Amygdala (tissue), 56 donors: ENCODE data around the gene B4GALT2.
A peak's percentile ranks its signal among the peaks of the same experiment; 100 is the strongest.

Source experiments
- DNase-seq, 56 donors: peaks; one replicate each; lab custom pipeline; 2025; lab: John Stamatoyannopoulos, UW

B4GALT2 gene

GRCh38 chr1:43997295-43997999, 18.4 kb downstream of the B4GALT2 start:
- DNase-seq = no peak

GRCh38 chr1:43998000-43998378, 19.0 kb downstream of the B4GALT2 start:
- DNase-seq = no peak

GRCh38 chr1:43999455-43999854, 20.4 kb downstream of the B4GALT2 start:
- DNase-seq = peak in 2 of 56 donors; percentile 24 to 32

GRCh38 chr1:44000122-44000665, 21.2 kb downstream of the B4GALT2 start:
- DNase-seq = no peak

GRCh38 chr1:44002165-44002564, 23.2 kb downstream of the B4GALT2 start:
- DNase-seq = no peak

- DNase-seq = no peak
These were observed 23.7 kb downstream of the B4GALT2 start for GRCh38 chr1:44002606-44003157.

GRCh38 chr1:44008259-44008658, 29.2 kb downstream of the B4GALT2 start:
- no peak for DNase-seq

GRCh38 chr1:44010935-44011471, 32.0 kb downstream of the B4GALT2 start:
- peak in 54 of 56 donors; percentile 50 to 95 (median 82) for DNase-seq

GRCh38 chr1:44012404-44012803, 33.4 kb downstream of the B4GALT2 start:
- DNase-seq = peak in 3 of 56 donors; percentile 17 to 37 (median 33)

GRCh38 chr1:44012941-44013609, 34.1 kb downstream of the B4GALT2 start:
- DNase-seq = peak in 16 of 56 donors; percentile 23 to 64 (median 50)

GRCh38 chr1:44013949-44014348, 34.9 kb downstream of the B4GALT2 start:
- DNase-seq = peak in 15 of 56 donors; percentile 19 to 54 (median 36)

- DNase-seq = peak in 4 of 56 donors; percentile 29 to 43 (median 31)
These were observed 35.5 kb downstream of the B4GALT2 start for GRCh38 chr1:44014365-44015104.

GRCh38 chr1:44015206-44015605, 36.2 kb downstream of the B4GALT2 start:
- peak in 4 of 56 donors; percentile 14 to 30 (median 18) for DNase-seq

- DNase-seq = peak in 17 of 56 donors; percentile 27 to 64 (median 50)
These were observed 37.3 kb downstream of the B4GALT2 start for GRCh38 chr1:44016041-44016889.

- DNase-seq = peak in 16 of 56 donors; percentile 23 to 59 (median 40)
These were observed 37.9 kb downstream of the B4GALT2 start for GRCh38 chr1:44016890-44017400.

GRCh38 chr1:44019466-44019948, 40.5 kb downstream of the B4GALT2 start:
- DNase-seq = peak in 44 of 56 donors; percentile 28 to 84 (median 61)

- DNase-seq = no peak
These were observed 41.5 kb downstream of the B4GALT2 start for GRCh38 chr1:44020464-44020863.

GRCh38 chr1:44021156-44021555, 42.1 kb downstream of the B4GALT2 start:
- DNase-seq = peak in 13 of 56 donors; percentile 18 to 70 (median 38)
